RWPE2 (cell line): Measurements from ENCODE around the gene EXOC3L1.

Experiments
- ATAC-seq: fragments of 200-7000 bp; cut with Tn5 transposase; 3 replicates; pipeline ENCODE4 v1.9.1; 2021; ENCODE audit warnings: low read depth
- DNase-seq: peaks from one replicate; pipeline ENCODE4 v3.0.0-alpha.2; 2020; ENCODE audit warnings: low spot score
- H3K27ac ChIP-seq: fragments of 450-650 bp; 2 replicates; pipeline ENCODE4 v1.5.1; 2017; ENCODE audit warnings: mild to moderate bottlenecking; ENCODE audit not compliant: poor library complexity, severe bottlenecking
- H3K27me3 ChIP-seq: fragments of 250-450 bp; sonication (Bioruptor Pico); 2 replicates; pipeline ENCODE4 v1.5.1; 2021; ENCODE audit warnings: mild to moderate bottlenecking, moderate library complexity; ENCODE audit not compliant: insufficient read depth, poor library complexity, severe bottlenecking
- H3K36me3 ChIP-seq: fragments of 250-450 bp; sonication (Bioruptor Pico); 2 replicates; pipeline ENCODE4 v1.5.1; 2020; ENCODE audit warnings: low read depth, mild to moderate bottlenecking, moderate library complexity
- H3K4me1 ChIP-seq: fragments of 250-450 bp; sonication (Bioruptor Pico); 2 replicates; pipeline ENCODE4 v1.5.1; 2021; ENCODE audit warnings: mild to moderate bottlenecking, moderate library complexity; ENCODE audit not compliant: insufficient read depth, poor library complexity, severe bottlenecking
- H3K4me3 ChIP-seq: fragments of 250-450 bp; sonication (Bioruptor Pico); 2 replicates; pipeline ENCODE4 v1.5.1; 2021; ENCODE audit warnings: mild to moderate bottlenecking, moderate library complexity; ENCODE audit not compliant: severe bottlenecking
- H3K9me3 ChIP-seq: fragments of 250-450 bp; sonication (Bioruptor Pico); 2 replicates; pipeline ENCODE4 v1.5.1; 2021; ENCODE audit warnings: mild to moderate bottlenecking, moderate library complexity; ENCODE audit not compliant: severe bottlenecking
- CTCF ChIP-seq: fragments of 450-650 bp; IDR thresholded peaks from one replicate; pipeline ENCODE4 v1.5.1; 2017; ENCODE audit warnings: mild to moderate bottlenecking, moderate library complexity; ENCODE audit not compliant: poor library complexity, severe bottlenecking

The EXOC3L1 gene

GRCh38 chr16:67170949-67171649, 18.8 kb downstream of the EXOC3L1 start:
- H3K27ac ChIP-seq: peak overlapping the region; percentile 73

GRCh38 chr16:67170168-67170948, 19.6 kb downstream of the EXOC3L1 start, which contains the start of gene NOL3:
TSS of gene NOL3 (plus strand) at chr16:67170538.
- Histone ChIP-seq H3K27ac (peak within 1 kb of the TSS; percentile 73), H3K27me3 (no peaks in the 10 kb centered on the region), H3K4me1 (peaks cover 21% of the 10 kb centered on the region), H3K4me3 (peak within 1 kb of the TSS; percentile 39), H3K36me3 (peaks cover 5% of the 10 kb centered on the region), H3K9me3 (no peaks in the 10 kb centered on the region)
- DNase-seq: no peak
- ATAC-seq: peak; percentile 47
- TF ChIP-seq CTCF: peak; percentile 13

More at GRCh38 chr16:67170949-67171649, 18.8 kb downstream of the EXOC3L1 start:
- peaks cover 9% of the 10 kb centered on the region for H3K36me3 ChIP-seq
- ATAC-seq: peak; percentile 2
- H3K4me1 ChIP-seq: peaks cover 21% of the 10 kb centered on the region
- DNase-seq: no peak
- H3K9me3 ChIP-seq: no peaks in the 10 kb centered on the region
- peak overlapping the region; percentile 39 for H3K4me3 ChIP-seq
- TF ChIP-seq CTCF: no peak
- H3K27me3 ChIP-seq: no peaks in the 10 kb centered on the region

GRCh38 chr16:67169642-67170167, 20.2 kb downstream of the EXOC3L1 start:
- no peaks in the 10 kb centered on the region for H3K27me3 ChIP-seq
- H3K36me3 ChIP-seq: no peaks in the 10 kb centered on the region
- peaks cover 19% of the 10 kb centered on the region for H3K4me1 ChIP-seq
- H3K9me3 ChIP-seq: no peaks in the 10 kb centered on the region
- TF ChIP-seq CTCF: peak; percentile 61
- DNase-seq (no peak), ATAC-seq (no peak)
- H3K27ac ChIP-seq: peak overlapping the region; percentile 73
- peak overlapping the region; percentile 39 for H3K4me3 ChIP-seq

- DNase-seq (no peak), ATAC-seq (no peak)
- Histone ChIP-seq H3K4me1 (peaks cover 17% of the 10 kb centered on the region), H3K27me3 (no peaks in the 10 kb centered on the region), H3K9me3 (no peaks in the 10 kb centered on the region), H3K27ac (no peak overlapping the region), H3K36me3 (no peaks in the 10 kb centered on the region), H3K4me3 (no peak overlapping the region)
- no peak for TF ChIP-seq CTCF
Observed at GRCh38 chr16:67169011-67169451, 20.9 kb downstream of the EXOC3L1 start.
